Measurements from ENCODE around the gene JADE1.

Gene JADE1

DNA sequence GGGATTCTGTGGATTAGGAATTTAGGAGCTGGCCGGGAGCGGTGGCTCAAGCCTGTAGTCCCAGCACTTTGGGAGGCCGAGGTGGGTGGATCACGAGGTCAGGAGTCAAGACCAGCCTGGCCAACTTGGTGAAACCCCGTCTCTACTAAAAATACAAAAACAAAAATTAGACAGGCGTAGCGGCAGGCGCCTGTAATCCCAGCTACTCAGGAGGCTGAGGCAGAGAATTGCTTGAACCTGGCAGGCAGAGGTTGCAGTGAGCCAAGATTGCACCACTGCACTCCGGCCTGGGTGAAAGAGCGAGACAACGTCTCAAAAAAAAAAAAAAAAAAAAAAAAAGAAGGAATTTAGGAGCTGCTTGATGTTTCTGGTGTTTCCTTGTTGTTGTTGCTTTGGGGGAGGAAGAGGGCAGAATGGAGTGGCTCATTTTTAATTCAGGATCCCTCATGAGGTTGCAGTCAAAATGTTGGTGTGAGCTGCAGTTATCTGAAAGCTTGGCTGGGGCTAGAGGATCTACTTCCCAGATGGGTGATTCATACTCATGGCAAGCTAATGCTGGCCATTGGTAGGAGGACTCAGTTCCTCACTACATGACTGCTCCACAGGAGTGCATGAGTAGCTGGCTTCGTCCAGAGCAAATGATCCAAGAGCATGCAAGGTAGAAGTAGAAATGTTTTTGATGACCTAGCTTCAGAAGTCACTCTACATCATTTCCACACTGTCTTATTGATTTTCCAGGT is 26.5 kb upstream of the JADE1 start:
- H3K36me3 ChIP-seq (ENCODE audit: control insufficient read depth, insufficient read depth, low read length), result no peaks in the 10 kb centered on the region

GRCh38 chr4:128787509-128788311 is 21.8 kb upstream of the JADE1 start:
- H3K9me3 ChIP-seq (ENCODE audit: control insufficient read depth, low read length), result no peaks in the 10 kb centered on the region
- no peaks in the 10 kb centered on the region for H3K36me3 ChIP-seq (ENCODE audit: control insufficient read depth, insufficient read depth, low read length)
- no peak for DNase-seq
- H3K27me3 ChIP-seq (replicated peaks; ENCODE audit: control insufficient read depth, insufficient read depth, low read length, poor library complexity, severe bottlenecking), result no peaks in the 10 kb centered on the region
- H3K4me1 ChIP-seq (ENCODE audit: control insufficient read depth, insufficient read depth, low read length, poor library complexity, severe bottlenecking), result no peaks in the 10 kb centered on the region
- no peak overlapping the region for H3K4me3 ChIP-seq (ENCODE audit: insufficient read depth, low read depth, low read length, poor library complexity, severe bottlenecking)
- no peak overlapping the region for H3K27ac ChIP-seq (ENCODE audit: insufficient read depth, low read length, poor library complexity, severe bottlenecking)

More for the DNA sequence above, 26.5 kb upstream of the JADE1 start:
- H3K27ac ChIP-seq (ENCODE audit: insufficient read depth, low read length, poor library complexity, severe bottlenecking), result no peak overlapping the region
- H3K9me3 ChIP-seq (ENCODE audit: control insufficient read depth, low read length), result no peaks in the 10 kb centered on the region
- H3K4me3 ChIP-seq (ENCODE audit: insufficient read depth, low read depth, low read length, poor library complexity, severe bottlenecking), result no peak overlapping the region
- no peak for DNase-seq
- H3K27me3 ChIP-seq (replicated peaks; ENCODE audit: control insufficient read depth, insufficient read depth, low read length, poor library complexity, severe bottlenecking), result no peaks in the 10 kb centered on the region
- no peaks in the 10 kb centered on the region for H3K4me1 ChIP-seq (ENCODE audit: control insufficient read depth, insufficient read depth, low read length, poor library complexity, severe bottlenecking)

DNA sequence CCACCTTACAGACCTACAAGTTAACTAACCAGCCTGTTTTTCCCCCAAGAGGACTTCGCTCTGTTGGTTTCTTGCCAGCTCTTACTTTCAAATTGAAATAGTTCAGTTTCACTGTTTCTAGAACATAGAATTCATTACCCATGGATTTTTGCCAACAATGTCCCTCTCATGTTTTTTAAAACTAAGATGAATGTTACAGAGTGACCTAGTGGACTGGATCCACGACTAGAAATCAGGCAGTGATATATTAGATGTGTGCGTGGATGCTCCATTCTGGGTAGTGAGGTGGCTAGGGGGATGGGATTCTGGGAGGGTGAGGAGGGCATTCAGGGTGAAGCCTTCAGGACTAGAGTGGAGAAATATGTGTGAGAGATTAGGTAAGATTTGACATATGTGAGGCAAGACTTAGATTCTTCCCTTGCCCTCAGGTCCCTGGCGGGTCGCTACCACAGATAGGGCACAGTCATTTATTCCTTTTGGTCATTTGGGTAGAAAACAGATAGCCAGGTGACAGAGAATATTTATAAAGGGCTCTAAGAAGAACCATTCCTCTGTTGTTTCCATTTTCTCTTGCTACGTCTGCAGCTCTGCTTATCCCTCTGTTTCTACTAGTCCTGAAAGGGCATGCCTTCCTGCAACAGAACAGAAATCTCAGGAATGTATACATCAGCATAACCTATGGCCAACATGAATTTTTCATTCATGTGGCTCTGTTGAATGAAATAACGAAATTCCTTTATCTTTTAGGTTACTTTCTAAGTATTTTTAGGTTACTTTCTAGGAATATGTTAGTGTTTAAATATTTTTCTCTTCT is 15.4 kb upstream of the JADE1 start:
- H3K27ac ChIP-seq (ENCODE audit: insufficient read depth, low read length, poor library complexity, severe bottlenecking), result no peak overlapping the region

GRCh38 chr4:128796934-128797333 is 12.6 kb upstream of the JADE1 start:
- no peaks in the 10 kb centered on the region for H3K4me1 ChIP-seq (ENCODE audit: control insufficient read depth, insufficient read depth, low read length, poor library complexity, severe bottlenecking)
- H3K9me3 ChIP-seq (ENCODE audit: control insufficient read depth, low read length), result no peaks in the 10 kb centered on the region
- H3K36me3 ChIP-seq (ENCODE audit: control insufficient read depth, insufficient read depth, low read length), result no peaks in the 10 kb centered on the region
- no peak for DNase-seq
- no peak overlapping the region for H3K27ac ChIP-seq (ENCODE audit: insufficient read depth, low read length, poor library complexity, severe bottlenecking)
- H3K27me3 ChIP-seq (replicated peaks; ENCODE audit: control insufficient read depth, insufficient read depth, low read length, poor library complexity, severe bottlenecking), result no peaks in the 10 kb centered on the region
- H3K4me3 ChIP-seq (ENCODE audit: insufficient read depth, low read depth, low read length, poor library complexity, severe bottlenecking), result no peak overlapping the region

More for the DNA sequence above, 15.4 kb upstream of the JADE1 start:
- DNase-seq, result no peak
- Histone ChIP-seq H3K27me3 (replicated peaks; ENCODE audit: control insufficient read depth, insufficient read depth, low read length, poor library complexity, severe bottlenecking) (no peaks in the 10 kb centered on the region), H3K4me1 (ENCODE audit: control insufficient read depth, insufficient read depth, low read length, poor library complexity, severe bottlenecking) (no peaks in the 10 kb centered on the region), H3K9me3 (ENCODE audit: control insufficient read depth, low read length) (no peaks in the 10 kb centered on the region), H3K4me3 (ENCODE audit: insufficient read depth, low read depth, low read length, poor library complexity, severe bottlenecking) (no peak overlapping the region), H3K36me3 (ENCODE audit: control insufficient read depth, insufficient read depth, low read length) (no peaks in the 10 kb centered on the region)

DNA sequence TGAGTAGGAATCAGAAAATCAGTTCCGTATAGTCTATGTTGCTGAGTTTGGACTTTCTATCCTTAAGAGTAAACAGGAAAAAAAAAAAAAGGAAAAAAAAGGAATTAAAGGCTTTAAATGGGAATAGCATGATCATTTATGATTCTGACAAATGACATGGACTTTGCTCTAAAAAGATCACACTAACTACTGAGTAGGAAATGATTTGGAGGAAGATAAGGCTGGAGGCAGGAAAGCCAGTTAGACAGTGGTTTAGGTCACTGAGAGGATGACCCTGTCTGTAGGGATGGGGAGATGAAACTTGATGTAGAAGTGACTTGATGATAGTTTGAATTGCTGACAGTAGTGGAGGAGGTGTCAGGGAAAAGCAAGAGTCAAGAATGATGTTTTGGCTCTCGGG is 9.2 kb upstream of the JADE1 start:
- H3K27ac ChIP-seq (ENCODE audit: insufficient read depth, low read length, poor library complexity, severe bottlenecking), result no peak overlapping the region
- peaks cover 6% of the 10 kb centered on the region for H3K4me1 ChIP-seq (ENCODE audit: control insufficient read depth, insufficient read depth, low read length, poor library complexity, severe bottlenecking)
- H3K9me3 ChIP-seq (ENCODE audit: control insufficient read depth, low read length), result no peaks in the 10 kb centered on the region
- no peak for DNase-seq
- H3K27me3 ChIP-seq (replicated peaks; ENCODE audit: control insufficient read depth, insufficient read depth, low read length, poor library complexity, severe bottlenecking), result no peaks in the 10 kb centered on the region
- H3K4me3 ChIP-seq (ENCODE audit: insufficient read depth, low read depth, low read length, poor library complexity, severe bottlenecking), result no peak overlapping the region
- no peaks in the 10 kb centered on the region for H3K36me3 ChIP-seq (ENCODE audit: control insufficient read depth, insufficient read depth, low read length)

- Histone ChIP-seq H3K4me3 (ENCODE audit: insufficient read depth, low read depth, low read length, poor library complexity, severe bottlenecking) (no peak overlapping the region), H3K9me3 (ENCODE audit: control insufficient read depth, low read length) (no peaks in the 10 kb centered on the region), H3K36me3 (ENCODE audit: control insufficient read depth, insufficient read depth, low read length) (no peaks in the 10 kb centered on the region), H3K4me1 (ENCODE audit: control insufficient read depth, insufficient read depth, low read length, poor library complexity, severe bottlenecking) (peaks cover 6% of the 10 kb centered on the region), H3K27ac (ENCODE audit: insufficient read depth, low read length, poor library complexity, severe bottlenecking) (no peak overlapping the region), H3K27me3 (replicated peaks; ENCODE audit: control insufficient read depth, insufficient read depth, low read length, poor library complexity, severe bottlenecking) (no peaks in the 10 kb centered on the region)
- DNase-seq, result no peak
Observed at GRCh38 chr4:128800701-128801284, 8.7 kb upstream of the JADE1 start.

- Histone ChIP-seq H3K27me3 (replicated peaks; ENCODE audit: control insufficient read depth, insufficient read depth, low read length, poor library complexity, severe bottlenecking) (no peaks in the 10 kb centered on the region), H3K36me3 (ENCODE audit: control insufficient read depth, insufficient read depth, low read length) (no peaks in the 10 kb centered on the region), H3K9me3 (ENCODE audit: control insufficient read depth, low read length) (no peaks in the 10 kb centered on the region), H3K4me3 (ENCODE audit: insufficient read depth, low read depth, low read length, poor library complexity, severe bottlenecking) (no peak overlapping the region), H3K4me1 (ENCODE audit: control insufficient read depth, insufficient read depth, low read length, poor library complexity, severe bottlenecking) (peaks cover 6% of the 10 kb centered on the region), H3K27ac (ENCODE audit: insufficient read depth, low read length, poor library complexity, severe bottlenecking) (peak overlapping the region; percentile 48)
- no peak for DNase-seq
Observed at GRCh38 chr4:128802680-128803628, 6.5 kb upstream of the JADE1 start.

GRCh38 chr4:128803783-128804182 is 5.7 kb upstream of the JADE1 start:
- Histone ChIP-seq H3K4me3 (ENCODE audit: insufficient read depth, low read depth, low read length, poor library complexity, severe bottlenecking) (no peak overlapping the region), H3K27me3 (replicated peaks; ENCODE audit: control insufficient read depth, insufficient read depth, low read length, poor library complexity, severe bottlenecking) (no peaks in the 10 kb centered on the region), H3K27ac (ENCODE audit: insufficient read depth, low read length, poor library complexity, severe bottlenecking) (peak overlapping the region; percentile 48), H3K9me3 (ENCODE audit: control insufficient read depth, low read length) (no peaks in the 10 kb centered on the region), H3K36me3 (ENCODE audit: control insufficient read depth, insufficient read depth, low read length) (no peaks in the 10 kb centered on the region), H3K4me1 (ENCODE audit: control insufficient read depth, insufficient read depth, low read length, poor library complexity, severe bottlenecking) (peaks cover 6% of the 10 kb centered on the region)
- no peak for DNase-seq

DNA sequence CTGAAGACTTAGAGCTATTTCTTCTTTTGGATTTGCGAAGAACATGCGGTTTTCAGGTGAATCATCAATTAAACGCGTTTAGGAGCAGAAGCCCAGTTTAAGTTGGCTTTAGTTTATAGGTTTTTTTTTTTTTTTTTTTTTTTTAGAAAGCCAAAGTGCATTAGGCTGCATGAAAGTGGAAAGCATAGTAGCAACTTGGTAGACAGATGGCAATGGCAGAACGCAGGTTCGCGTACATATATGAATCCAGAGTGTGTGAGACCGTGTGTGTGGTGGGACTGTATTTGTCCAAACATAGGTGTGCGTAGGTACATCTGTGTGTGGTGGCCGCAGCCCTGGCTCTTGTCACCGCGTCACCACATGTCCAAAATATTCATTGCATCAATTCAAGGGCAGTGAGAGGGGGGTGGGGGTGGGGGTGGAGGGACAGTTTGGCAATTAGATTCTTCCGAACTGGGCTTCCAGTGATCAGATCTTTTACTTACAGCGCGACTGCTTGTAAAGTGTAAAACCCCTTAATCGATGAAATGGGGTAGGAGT is 901 bp downstream of the JADE1 start:
- peak overlapping the region; percentile 65 for H3K4me3 ChIP-seq (ENCODE audit: insufficient read depth, low read depth, low read length, poor library complexity, severe bottlenecking)
- H3K27ac ChIP-seq (ENCODE audit: insufficient read depth, low read length, poor library complexity, severe bottlenecking), result peak overlapping the region; percentile 84
- DNase-seq, result peak in 1 of 3 donors; percentile 5
- no peaks in the 10 kb centered on the region for H3K27me3 ChIP-seq (replicated peaks; ENCODE audit: control insufficient read depth, insufficient read depth, low read length, poor library complexity, severe bottlenecking)
- peaks cover 11% of the 10 kb centered on the region for H3K4me1 ChIP-seq (ENCODE audit: control insufficient read depth, insufficient read depth, low read length, poor library complexity, severe bottlenecking)
- no peaks in the 10 kb centered on the region for H3K36me3 ChIP-seq (ENCODE audit: control insufficient read depth, insufficient read depth, low read length)
- no peaks in the 10 kb centered on the region for H3K9me3 ChIP-seq (ENCODE audit: control insufficient read depth, low read length)
